IMR-90 (cell line): ENCODE data around the gene STARD8. TPM values are rescaled to one million over a fixed set of nuclear protein-coding genes. Genes with fewer than 3 reads are reported as not detected.

Experiments
- ATAC-seq: fragments of 200-7000 bp; cut with Tn5 transposase; 2 replicates; pipeline ENCODE4 v1.9.1; 2020; ENCODE audit warnings: low read depth, mild to moderate bottlenecking, moderate library complexity
- BruUV-seq: library from RNA; stranded (reverse); fragments of 400-500 nt; replicated peaks from 2 replicates; lab custom pipeline; 2021; lab: Mats Ljungman, UMichigan
- CTCF ChIA-PET: fragments of 300-600 bp; formaldehyde crosslinking; extraction: SDS; loops from one replicate; lab custom pipeline; 2021; ENCODE audit warnings: antibody characterized with exemption; lab: Yijun Ruan, JAX
- POLR2A ChIA-PET: fragments of 300-600 bp; sonication (Branson Sonifier 250); formaldehyde crosslinking; loops from one replicate; lab custom pipeline; 2022; ENCODE audit warnings: antibody characterized with exemption; ENCODE audit not compliant: unreplicated experiment; lab: Charles Lee
- DNase-seq: peaks from one replicate; pipeline ENCODE4 v3.0.0; 2013
- H2AFZ ChIP-seq: replicated peaks from 2 replicates; pipeline ENCODE3; 2013; ENCODE audit warnings: low read length, mild to moderate bottlenecking; ENCODE audit not compliant: poor library complexity
- H2AK5ac ChIP-seq: 2 replicates; pipeline ENCODE4 v1.6.1; 2013; ENCODE audit warnings: low read depth, low read length, inconsistent platforms
- H2AK9ac ChIP-seq: replicated peaks from 2 replicates; pipeline ENCODE3; 2013; ENCODE audit warnings: mild to moderate bottlenecking, low read depth, low read length, moderate library complexity; ENCODE audit not compliant: poor library complexity
- H2BK120ac ChIP-seq: 2 replicates; pipeline ENCODE4 v1.6.1; 2013; ENCODE audit warnings: low read depth, low read length, inconsistent platforms
- H2BK15ac ChIP-seq: 3 replicates; pipeline ENCODE4 v1.6.1; 2013; ENCODE audit warnings: low read depth, low read length, inconsistent platforms
- H2BK20ac ChIP-seq: 2 replicates; pipeline ENCODE4 v1.6.1; 2013; ENCODE audit warnings: low read depth, mild to moderate bottlenecking, inconsistent platforms, low read length, moderate library complexity
- H2BK5ac ChIP-seq: 2 replicates; pipeline ENCODE4 v1.6.1; 2013; ENCODE audit warnings: mild to moderate bottlenecking, low read depth, low read length, inconsistent platforms; ENCODE audit not compliant: poor library complexity, severe bottlenecking
- H3K14ac ChIP-seq: replicated peaks from 2 replicates; pipeline ENCODE4 v1.6.1; 2013; ENCODE audit warnings: low read depth, low read length, inconsistent platforms
- H3K18ac ChIP-seq: 2 replicates; pipeline ENCODE4 v1.6.1; 2013; ENCODE audit warnings: low read depth, low read length, control low read depth
- H3K23ac ChIP-seq: 2 replicates; pipeline ENCODE4 v1.6.1; 2013; ENCODE audit warnings: low read depth, low read length, inconsistent platforms
- H3K27ac ChIP-seq: 2 replicates; pipeline ENCODE4 v1.5.1; 2013; ENCODE audit warnings: mild to moderate bottlenecking, control low read depth, low read length; ENCODE audit not compliant: insufficient read depth
- H3K27me3 ChIP-seq: 2 replicates; pipeline ENCODE4 v1.6.1; 2013; ENCODE audit warnings: low read length; ENCODE audit not compliant: control insufficient read depth, insufficient read depth
- H3K36me3 ChIP-seq: 2 replicates; pipeline ENCODE4 v1.6.1; 2013; ENCODE audit warnings: low read length, mixed read lengths; ENCODE audit not compliant: control insufficient read depth, insufficient read depth
- H3K4ac ChIP-seq: 2 replicates; pipeline ENCODE4 v1.6.1; 2013; ENCODE audit warnings: low read depth, low read length, inconsistent platforms
- H3K4me1 ChIP-seq: 2 replicates; pipeline ENCODE4 v1.6.1; 2013; ENCODE audit warnings: low read length, mixed read lengths; ENCODE audit not compliant: control insufficient read depth, insufficient read depth
- H3K4me2 ChIP-seq: 2 replicates; pipeline ENCODE4 v1.6.1; 2013; ENCODE audit warnings: low read depth, mild to moderate bottlenecking, control low read depth, low read length, moderate library complexity
- H3K4me3 ChIP-seq: 2 replicates; pipeline ENCODE4 v1.5.1; 2013; ENCODE audit warnings: low read depth, mild to moderate bottlenecking, control low read depth, low read length, moderate library complexity; ENCODE audit not compliant: insufficient read depth
- H3K56ac ChIP-seq: 2 replicates; pipeline ENCODE4 v1.6.1; 2013; ENCODE audit warnings: low read length, inconsistent platforms; ENCODE audit not compliant: insufficient read depth; ENCODE audit errors: extremely low read depth
- H3K79me1 ChIP-seq, 2 experiments: 2 replicates each; pipeline ENCODE4 v1.6.1; 2013; ENCODE audit warnings: low read length in 2 of 2, inconsistent platforms in 1 of 2, low read depth in 1 of 2
- H3K9ac ChIP-seq: 2 replicates; pipeline ENCODE4 v1.6.1; 2013; ENCODE audit warnings: low read depth, low read length, control low read depth
- H3K9me1 ChIP-seq: 2 replicates; pipeline ENCODE4 v1.6.1; 2013; ENCODE audit warnings: low read length, inconsistent platforms; ENCODE audit not compliant: insufficient read depth
- H3K9me3 ChIP-seq: 2 replicates; pipeline ENCODE4 v1.6.1; 2013; ENCODE audit warnings: low read length; ENCODE audit not compliant: control insufficient read depth, insufficient read depth
- H4K20me1 ChIP-seq: 2 replicates; pipeline ENCODE4 v1.6.1; 2013; ENCODE audit warnings: low read length, inconsistent platforms; ENCODE audit not compliant: insufficient read depth
- H4K5ac ChIP-seq: 2 replicates; pipeline ENCODE4 v1.6.1; 2013; ENCODE audit warnings: mild to moderate bottlenecking, low read depth, low read length, control low read depth
- H4K8ac ChIP-seq, 2 experiments: 2 replicates each; pipeline ENCODE4 v1.6.1; 2013; ENCODE audit warnings: low read depth in 2 of 2, low read length in 2 of 2, control low read depth in 1 of 2, inconsistent platforms in 1 of 2
- H4K91ac ChIP-seq: 2 replicates; pipeline ENCODE4 v1.6.1; 2013; ENCODE audit warnings: low read depth, low read length, inconsistent platforms; ENCODE audit not compliant: insufficient read depth
- BHLHE40 ChIP-seq: fragments of 150-350 bp; IDR thresholded peaks from 2 replicates; pipeline ENCODE4 v1.6.1; 2016; ENCODE audit warnings: mild to moderate bottlenecking, low read depth, low read length
- CEBPB ChIP-seq: IDR thresholded peaks from 2 replicates; pipeline ENCODE4 v1.6.1; 2012; ENCODE audit warnings: low read depth, low read length, improper control_type of control experiment
- ELK1 ChIP-seq: fragments of 150-350 bp; IDR thresholded peaks from 2 replicates; pipeline ENCODE4 v1.6.1; 2016; ENCODE audit warnings: low read depth, mild to moderate bottlenecking, low read length, moderate library complexity, borderline replicate concordance
- WGBS, 2 experiments: methylation state at CpG; one replicate each; pipeline versions ENCODE4 v1.1.5 to v1.1.7; 2013; ENCODE audit warnings: missing lambda C conversion rate in 2 of 2; ENCODE audit not compliant: insufficient read length in 1 of 2; ENCODE audit errors: extremely low coverage in 2 of 2; 5-methylcytosine and 5-hydroxymethylcytosine counted together
- dilution Hi-C: fragments of 300-500 bp; cut with HindIII; formaldehyde crosslinking; loops from one replicate; pipeline ENCODE4 v1.14.3; 2018; ENCODE audit warnings: low sequenced_read_pairs; ENCODE audit not compliant: unreplicated experiment
- in situ Hi-C: fragments of 300-500 bp; cut with MboI; formaldehyde crosslinking; loops from 3 replicates; pipeline ENCODE4 v1.14.3; 2019; ENCODE audit warnings: low sequenced_read_pairs, inconsistent platforms, mixed read lengths
- intact Hi-C: fragments of 100-400 bp; cut with micrococcal nuclease; formaldehyde crosslinking; loops from 2 replicates; pipeline ENCODE4 v1.10.0; 2022
- polyA plus RNA-seq, 3 experiments: library from polyadenylated mRNA; depleted of rRNA; stranded (reverse); fragments of >200 nt; gene quantifications; 2 replicates each; pipeline ENCODE4 v1.2.3, GENCODE V29; 2012; ENCODE audit warnings: low replicate concordance in 1 of 3
- total RNA-seq: library from RNA; depleted of rRNA; stranded (reverse); fragments of >200 nt; gene quantifications from 2 replicates; pipeline ENCODE4 v1.2.3, GENCODE V29; 2012
- TF ChIP-seq, protein P1 (sequence below): conservative IDR thresholded peaks from 2 replicates; pipeline ENCODE4 v1.5.1; 2012; ENCODE audit warnings: mild to moderate bottlenecking, low read depth, low read length, improper control_type of control experiment

Gene STARD8
- total and polyA plus RNA-seq, 2 of the 4 experiments (the other 2 are of a cell fraction) = 1.6 to 2.3 TPM

GRCh38 chrX:68698942-68699341 lies 51.5 kb downstream of the STARD8 start:
- H3K18ac ChIP-seq = no peak overlapping the region
- no peaks in the 10 kb centered on the region for H3K79me1 ChIP-seq
- H3K9me1 ChIP-seq = no peaks in the 10 kb centered on the region
- POLR2A ChIA-PET = no interaction called here
- no peak overlapping the region for H4K91ac ChIP-seq
- no peak overlapping the region for H4K5ac ChIP-seq
- no peak for ATAC-seq
- H3K4me3 ChIP-seq = no peak overlapping the region
- intact Hi-C loops = no loop called here
- H3K4me1 ChIP-seq = no peaks in the 10 kb centered on the region
- H2AK5ac ChIP-seq = no peak overlapping the region
- no peak overlapping the region for H2BK20ac ChIP-seq
- no peak for DNase-seq
- no peak overlapping the region for H2AK9ac ChIP-seq
- no peaks in the 10 kb centered on the region for H3K36me3 ChIP-seq
- no peak overlapping the region for H3K4ac ChIP-seq
- no peak overlapping the region for H2BK120ac ChIP-seq
- in situ Hi-C loops = no loop called here
- H3K27ac ChIP-seq = no peak overlapping the region
- TF ChIP-seq BHLHE40 = no peak
- TF ChIP-seq, protein P1, sequence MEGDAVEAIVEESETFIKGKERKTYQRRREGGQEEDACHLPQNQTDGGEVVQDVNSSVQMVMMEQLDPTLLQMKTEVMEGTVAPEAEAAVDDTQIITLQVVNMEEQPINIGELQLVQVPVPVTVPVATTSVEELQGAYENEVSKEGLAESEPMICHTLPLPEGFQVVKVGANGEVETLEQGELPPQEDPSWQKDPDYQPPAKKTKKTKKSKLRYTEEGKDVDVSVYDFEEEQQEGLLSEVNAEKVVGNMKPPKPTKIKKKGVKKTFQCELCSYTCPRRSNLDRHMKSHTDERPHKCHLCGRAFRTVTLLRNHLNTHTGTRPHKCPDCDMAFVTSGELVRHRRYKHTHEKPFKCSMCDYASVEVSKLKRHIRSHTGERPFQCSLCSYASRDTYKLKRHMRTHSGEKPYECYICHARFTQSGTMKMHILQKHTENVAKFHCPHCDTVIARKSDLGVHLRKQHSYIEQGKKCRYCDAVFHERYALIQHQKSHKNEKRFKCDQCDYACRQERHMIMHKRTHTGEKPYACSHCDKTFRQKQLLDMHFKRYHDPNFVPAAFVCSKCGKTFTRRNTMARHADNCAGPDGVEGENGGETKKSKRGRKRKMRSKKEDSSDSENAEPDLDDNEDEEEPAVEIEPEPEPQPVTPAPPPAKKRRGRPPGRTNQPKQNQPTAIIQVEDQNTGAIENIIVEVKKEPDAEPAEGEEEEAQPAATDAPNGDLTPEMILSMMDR = no peak
- TF ChIP-seq ELK1 = no peak
- no peak for TF ChIP-seq CEBPB
- H3K9ac ChIP-seq = no peak overlapping the region
- H3K27me3 ChIP-seq = peaks cover 14% of the 10 kb centered on the region; the same call in 1 of the 2 replicates
- dilution Hi-C loops = no loop called here
- CTCF ChIA-PET = no interaction called here
- H3K23ac ChIP-seq = no peak overlapping the region
- H2AFZ ChIP-seq = no peak overlapping the region
- no peaks in the 10 kb centered on the region for H4K20me1 ChIP-seq
- 40% methylated on average over 1 of the region's 2 CpGs; no CpG with 5 or more reads in 1 of the 2 experiments for whole genome bisulfite sequencing, 2 experiments
- no peak overlapping the region for H3K14ac ChIP-seq
- no peaks in the 10 kb centered on the region for H3K9me3 ChIP-seq
- no peak overlapping the region for H2BK5ac ChIP-seq
- no peak overlapping the region for H3K56ac ChIP-seq
- H4K8ac ChIP-seq = no peak overlapping the region
- no peak overlapping the region for H2BK15ac ChIP-seq
- H3K4me2 ChIP-seq = no peak overlapping the region
- no TSS peak for BruUV-seq
